ENCODE data around the gene KLC1.

The KLC1 gene

DNA sequence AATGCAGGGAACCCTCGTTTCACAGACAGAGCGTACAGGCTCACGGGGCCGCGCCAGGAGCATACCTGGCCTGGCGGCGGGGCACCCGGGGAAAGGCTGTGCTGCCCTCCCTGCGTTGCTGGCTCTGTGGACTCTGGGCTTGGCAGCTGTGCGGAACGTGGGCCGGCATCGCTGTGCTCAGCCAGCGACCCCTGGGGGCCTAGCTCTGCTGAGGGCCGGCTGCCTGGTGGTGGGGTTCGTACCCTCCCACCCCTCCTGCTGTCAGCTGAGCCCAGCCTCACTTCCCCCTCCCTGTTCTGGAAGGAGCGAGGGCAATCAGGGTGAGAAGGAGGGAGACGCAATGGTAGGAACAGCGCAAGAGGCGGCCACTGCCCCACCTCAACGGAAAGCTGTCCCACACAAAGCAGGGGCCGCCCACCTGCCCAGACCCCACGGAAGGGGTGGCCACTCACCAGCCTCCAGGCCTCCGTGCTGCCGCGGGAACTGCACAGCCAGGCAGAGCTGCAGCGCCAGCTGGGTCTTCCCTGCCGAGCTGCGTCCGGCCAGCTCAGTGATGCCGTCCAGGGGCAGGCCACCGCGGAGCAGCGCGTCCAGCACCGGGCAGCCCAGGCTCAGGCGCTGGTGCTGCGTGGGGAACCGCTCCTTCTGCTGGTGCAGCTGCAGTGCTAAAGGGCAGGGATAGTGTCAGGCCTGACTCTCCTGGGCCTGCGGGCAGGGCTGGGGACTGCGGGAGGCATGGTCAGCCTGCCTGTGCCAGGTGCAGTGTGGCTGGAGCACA lies 77.7 kb downstream of the KLC1 start:
- no peak for DNase-seq

DNA sequence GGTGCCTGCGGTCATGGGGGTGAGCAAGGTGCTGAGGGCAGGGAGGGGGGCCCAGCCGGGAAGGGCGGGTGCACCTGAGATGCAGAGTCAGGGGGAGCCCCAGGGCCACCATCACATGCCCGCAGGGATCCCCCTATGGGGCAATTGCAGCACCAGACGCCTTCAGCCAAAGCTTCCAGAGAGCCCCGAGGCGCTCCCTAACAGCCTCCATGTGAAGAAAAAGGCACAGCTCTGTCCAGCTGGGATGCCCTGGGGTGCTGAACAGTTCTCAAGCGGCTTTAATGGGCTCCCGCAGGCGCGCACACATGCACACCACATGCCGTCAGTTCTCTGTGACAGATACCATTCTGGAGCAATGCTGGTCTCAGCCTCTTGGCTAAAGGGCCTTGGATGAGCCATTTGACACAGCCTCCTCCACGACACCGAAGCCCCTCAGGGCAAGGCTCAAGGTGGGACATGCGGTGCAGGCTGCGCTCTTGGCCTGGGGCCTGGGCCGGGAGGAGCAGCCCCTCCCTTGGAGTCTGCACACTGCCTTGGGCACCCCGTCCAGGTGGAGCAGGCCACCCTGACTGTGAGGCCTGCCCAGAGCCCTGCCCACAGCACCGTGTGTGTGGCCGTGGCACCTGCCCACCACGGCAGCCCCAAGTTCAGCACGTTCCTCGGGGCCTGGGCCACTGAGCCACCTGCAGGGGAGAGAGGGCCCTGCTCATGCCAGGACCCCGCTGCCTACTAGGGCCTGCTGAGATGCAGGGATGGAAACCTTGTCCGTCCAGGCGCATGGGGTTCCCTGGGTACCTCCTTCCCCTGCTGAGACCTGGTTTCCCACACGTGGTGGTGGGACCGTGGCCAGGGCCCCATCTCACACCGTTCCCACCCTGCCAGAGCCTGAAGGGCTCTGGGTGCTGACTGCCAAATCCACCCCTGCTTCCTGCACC lies 78.6 kb downstream of the KLC1 start:
- DNase-seq, result no peak

DNA sequence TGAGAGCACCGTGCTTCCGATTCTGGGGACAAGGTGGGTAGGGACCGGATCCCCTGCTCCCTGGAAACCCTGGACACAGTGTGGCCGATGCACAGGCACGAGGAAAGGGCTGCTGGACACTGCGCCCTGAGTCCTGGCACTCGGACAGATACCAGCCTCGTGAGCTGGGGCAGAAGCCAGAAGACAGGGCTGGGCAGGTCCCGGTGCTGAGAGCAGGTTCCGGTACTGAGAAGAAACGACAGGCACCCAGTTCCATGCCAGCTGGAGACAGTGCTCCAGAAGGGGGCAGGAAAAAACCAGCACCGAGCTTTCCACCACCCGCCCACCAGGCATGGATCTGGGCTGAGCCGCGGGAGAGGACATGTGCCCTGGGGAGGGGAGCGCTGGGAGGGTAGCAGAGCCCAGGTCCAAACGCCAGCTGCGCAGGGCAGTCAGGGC lies 79.8 kb downstream of the KLC1 start:
- no peak for DNase-seq

- no peak for DNase-seq
Observed at GRCh38 chr14:103709814-103710213, 80.8 kb downstream of the KLC1 start.

GRCh38 chr14:103710771-103711377 lies 81.9 kb downstream of the KLC1 start:
- DNase-seq, result no peak

- no peak for DNase-seq
Observed at GRCh38 chr14:103711516-103712431, 82.8 kb downstream of the KLC1 start.

- DNase-seq, result no peak
Observed at GRCh38 chr14:103712633-103713247, 83.7 kb downstream of the KLC1 start.

DNA sequence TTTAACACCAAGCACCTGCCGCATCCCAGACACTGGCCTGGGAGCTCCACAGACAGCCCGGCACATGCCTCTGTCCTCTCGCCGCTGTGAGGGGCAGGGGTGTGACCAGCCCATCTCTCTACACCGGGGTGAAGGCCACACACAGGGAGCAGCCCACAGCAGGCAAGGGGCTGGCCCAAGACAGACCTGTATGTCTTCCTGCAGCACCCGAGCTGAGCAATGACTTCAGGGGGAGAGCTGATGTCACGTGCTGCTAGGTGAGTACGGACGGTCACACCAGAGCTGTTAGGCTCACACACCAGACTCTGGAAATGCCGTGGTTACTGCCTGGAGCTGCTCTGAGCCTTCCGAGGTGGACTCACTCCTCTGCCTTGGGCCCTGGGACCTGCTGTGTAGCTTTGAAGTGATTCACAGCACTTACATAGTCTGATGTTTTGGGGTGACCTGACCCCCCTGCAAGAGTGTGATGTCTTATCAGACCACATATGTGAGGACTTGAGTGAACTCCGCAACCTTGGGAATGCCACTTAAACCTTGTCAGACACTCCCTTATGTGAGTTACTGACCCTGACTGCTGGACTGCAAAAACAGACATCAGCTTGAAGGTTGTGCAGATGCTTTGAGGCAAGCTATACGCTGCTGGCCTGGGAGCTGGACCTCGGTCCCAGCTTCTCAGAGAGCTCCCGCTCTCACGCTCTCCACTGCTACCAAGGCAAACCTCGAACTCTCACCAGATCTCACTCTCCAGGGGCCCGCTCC lies 84.5 kb downstream of the KLC1 start:
- DNase-seq, result no peak

GRCh38 chr14:103714063-103714724 lies 85.2 kb downstream of the KLC1 start:
- DNase-seq, result no peak

DNA sequence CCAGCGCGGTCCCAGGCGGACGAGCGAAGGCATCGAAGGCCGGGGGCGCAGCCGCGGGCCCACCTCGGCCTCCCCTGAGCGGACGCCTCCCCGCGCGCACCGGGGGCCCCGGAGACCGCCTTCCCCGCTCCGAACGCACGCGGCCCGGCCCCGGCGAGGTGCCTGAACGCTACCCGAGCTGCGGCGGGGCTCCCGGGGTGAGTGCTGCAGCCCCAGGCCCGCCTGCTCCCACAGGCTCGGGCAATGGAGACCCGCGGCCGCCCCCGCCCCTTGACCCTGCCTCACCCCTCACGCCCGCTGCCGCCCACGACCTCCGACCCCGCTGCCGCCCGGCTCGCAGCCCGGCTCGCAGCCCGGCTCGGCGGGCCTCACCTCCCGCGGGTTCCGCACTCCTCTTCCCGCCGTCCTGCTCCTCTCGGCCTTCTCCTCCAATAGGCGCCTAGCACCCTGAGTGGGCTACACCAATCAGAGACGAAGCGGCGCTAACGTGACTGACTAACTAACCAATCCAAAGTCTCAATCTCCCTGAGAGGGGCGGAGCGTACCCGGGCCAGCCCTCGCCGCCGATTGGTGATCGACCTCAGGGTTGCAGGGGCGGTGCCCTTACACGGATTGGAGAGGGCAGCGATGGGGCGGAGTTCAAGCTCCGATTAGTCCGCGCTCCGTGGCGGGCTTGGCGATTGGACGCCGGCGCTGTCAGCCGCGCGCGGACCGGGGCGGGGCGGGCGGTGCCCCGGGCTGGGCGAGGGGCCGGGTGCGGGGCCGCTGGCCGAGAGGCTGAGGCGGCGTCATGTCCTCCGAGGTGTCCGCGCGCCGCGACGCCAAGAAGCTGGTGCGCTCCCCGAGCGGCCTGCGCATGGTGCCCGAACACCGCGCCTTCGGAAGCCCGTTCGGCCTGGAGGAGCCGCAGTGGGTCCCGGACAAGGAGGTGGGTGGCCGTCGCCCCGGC lies 86.3 kb downstream of the KLC1 start, which contains the start of the genes XRCC3 and ZFYVE21:
Gene XRCC3 (minus strand): TSS at position 400 of the 949 bp plus-strand sequence. CDS start 4,364 bp downstream, outside the sequence.
Gene ZFYVE21 (plus strand): TSS at position 759 of the 949 bp plus-strand sequence. CDS start 32 bp downstream, at position 791.
- peak; percentile 99 for DNase-seq

- no peak for DNase-seq
Observed at GRCh38 chr14:103716091-103716801, 87.2 kb downstream of the KLC1 start.

GRCh38 chr14:103716899-103717411 lies 87.9 kb downstream of the KLC1 start:
- no peak for DNase-seq

DNA sequence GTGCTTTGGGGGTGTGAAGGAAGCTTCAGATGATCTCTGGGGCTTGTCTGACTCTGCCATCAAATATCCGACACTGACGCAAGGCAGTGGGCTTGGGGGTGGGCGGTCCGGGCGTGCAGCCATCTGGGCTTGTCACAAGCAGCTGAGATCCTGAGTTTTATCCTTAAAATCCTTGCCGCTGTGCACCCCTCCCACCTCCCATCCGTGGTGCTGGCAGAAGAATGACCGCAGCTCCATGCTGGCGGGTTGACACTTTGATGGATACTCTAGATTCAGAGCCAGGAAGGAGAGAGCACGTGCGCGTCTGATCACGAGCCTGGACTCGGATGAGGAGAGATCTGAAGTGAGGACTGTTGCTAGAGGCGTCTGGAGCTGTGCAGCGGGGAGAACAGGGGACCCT lies 89.6 kb downstream of the KLC1 start:
- no peak for DNase-seq

- DNase-seq, result no peak
Observed at GRCh38 chr14:103719751-103720150, 90.7 kb downstream of the KLC1 start.

GRCh38 chr14:103721334-103722120 lies 92.5 kb downstream of the KLC1 start:
- DNase-seq, result no peak

GRCh38 chr14:103723748-103724081 lies 94.7 kb downstream of the KLC1 start:
- DNase-seq, result no peak

DNA sequence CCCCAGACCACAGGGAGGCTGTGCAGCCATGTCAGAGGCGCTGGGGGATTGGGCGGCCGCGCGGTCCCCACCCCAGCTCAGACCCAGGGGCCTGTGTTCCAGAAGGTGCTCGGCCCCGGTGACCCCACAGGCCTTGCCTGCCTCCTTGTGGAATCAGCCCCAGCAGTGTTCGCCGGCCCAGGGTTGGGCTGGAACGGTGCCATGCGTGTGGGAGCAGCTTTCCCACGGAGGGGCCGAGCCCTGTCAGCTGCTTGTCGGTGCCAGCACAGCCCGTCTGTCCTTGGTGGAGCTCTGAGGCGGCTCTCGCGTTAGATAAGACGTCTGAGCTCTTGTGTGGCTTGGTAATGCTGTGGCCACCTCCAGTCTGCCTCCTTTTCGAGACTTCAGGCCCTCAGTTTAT lies 95.1 kb downstream of the KLC1 start:
- DNase-seq, result no peak

All from effector CD8-positive, alpha-beta T cell (primary cell).